ENCODE measurements around the gene TANC2. TPM values are rescaled to one million over a fixed set of nuclear protein-coding genes. Genes with fewer than 3 reads are reported as not detected.

The TANC2 gene
- total and polyA plus RNA-seq, 8 donors, result 1.1 to 99.1 (median 9.3) TPM

- TF ChIP-seq EP300 (IDR thresholded peaks at IDR 0.05) (no peak), POLR2A (IDR thresholded peaks at IDR 0.05) (no peak), CTCF (IDR thresholded peaks at IDR 0.05) (no peak), POLR2AphosphoS5 (IDR thresholded peaks at IDR 0.05) (no peak)
- H3K27me3 ChIP-seq, result no peaks in the 10 kb centered on the region
- intact Hi-C loops (cut with DNase I; ENCODE audit: low total_unique reads), result no loop called here
- no peak for DNase-seq
- H3K27ac ChIP-seq, result no peak overlapping the region
- no peaks in the 10 kb centered on the region for H3K36me3 ChIP-seq
- peaks cover 0 to 14% (median 0%) of the 10 kb centered on the region in 4 donors for H3K4me1 ChIP-seq
- 85 to 99% (median 95%) methylated on average over 3 of the region's 3 CpGs for WGBS, 5 donors
- no peaks in the 10 kb centered on the region for H3K9me3 ChIP-seq
- H3K4me3 ChIP-seq, result no peak overlapping the region
These were observed 33.7 kb downstream of the TANC2 start for GRCh38 chr17:62999736-63000135.

- Histone ChIP-seq H3K9me3 (no peaks in the 10 kb centered on the region), H3K4me1 (peaks cover 0 to 6% (median 0%) of the 10 kb centered on the region in 4 donors), H3K36me3 (no peaks in the 10 kb centered on the region), H3K27ac (no peak overlapping the region), H3K27me3 (no peaks in the 10 kb centered on the region), H3K4me3 (no peak overlapping the region)
- 87 to 93% (median 89%) methylated on average over 5 of the region's 5 CpGs for WGBS, 5 donors
- TF ChIP-seq EP300 (IDR thresholded peaks at IDR 0.05), result no peak
- TF ChIP-seq POLR2A (IDR thresholded peaks at IDR 0.05), result no peak
- TF ChIP-seq CTCF (IDR thresholded peaks at IDR 0.05), result no peak
- TF ChIP-seq POLR2AphosphoS5 (IDR thresholded peaks at IDR 0.05), result no peak
- no peak for DNase-seq
- intact Hi-C loops (cut with DNase I; ENCODE audit: low total_unique reads), result no loop called here
These were observed 35.8 kb downstream of the TANC2 start for GRCh38 chr17:63001689-63002394.

- H3K4me3 ChIP-seq, result no peak overlapping the region
- TF ChIP-seq EP300 (IDR thresholded peaks at IDR 0.05) (no peak), POLR2A (IDR thresholded peaks at IDR 0.05) (no peak), CTCF (IDR thresholded peaks at IDR 0.05) (no peak), POLR2AphosphoS5 (IDR thresholded peaks at IDR 0.05) (no peak)
- intact Hi-C loops (cut with DNase I; ENCODE audit: low total_unique reads), result no loop called here
- no peak overlapping the region for H3K27ac ChIP-seq
- 91 to 99% (median 97%) methylated on average over 2 of the region's 2 CpGs for WGBS, 5 donors
- H3K4me1 ChIP-seq, result peaks cover 0 to 6% (median 0%) of the 10 kb centered on the region in 4 donors
- no peaks in the 10 kb centered on the region for H3K9me3 ChIP-seq
- no peaks in the 10 kb centered on the region for H3K27me3 ChIP-seq
- DNase-seq, result no peak
- no peaks in the 10 kb centered on the region for H3K36me3 ChIP-seq
These were observed 36.6 kb downstream of the TANC2 start for GRCh38 chr17:63002625-63003024.

DNA sequence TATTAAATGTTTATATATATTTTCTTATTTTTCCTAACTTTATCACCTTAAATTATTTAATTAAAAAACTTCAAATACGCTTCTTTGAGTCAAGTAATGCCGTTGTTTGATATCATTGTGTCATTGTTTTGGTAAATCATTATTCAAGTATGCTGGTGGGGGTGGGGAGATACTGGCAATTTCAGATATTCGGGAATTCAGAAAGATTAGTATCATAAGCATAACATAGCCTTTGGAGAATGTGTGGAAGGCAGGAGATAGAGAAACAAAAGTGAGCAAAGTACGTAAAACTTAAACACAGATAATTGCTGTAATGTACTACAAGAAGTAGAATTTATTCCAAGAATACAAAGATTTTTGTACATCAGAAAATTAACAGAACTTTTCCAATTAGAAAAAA, 49.8 kb downstream of the TANC2 start:
- WGBS, 5 donors, result 78 to 84% (median 80%) methylated on average over 4 of the region's 4 CpGs
- peaks cover 0 to 5% (median under 1%) of the 10 kb centered on the region in 4 donors for H3K36me3 ChIP-seq
- intact Hi-C loops (cut with DNase I; ENCODE audit: low total_unique reads), result no loop called here

More for the DNA sequence above, 49.8 kb downstream of the TANC2 start:
- no peak for TF ChIP-seq EP300 (IDR thresholded peaks at IDR 0.05)
- no peak for TF ChIP-seq CTCF (IDR thresholded peaks at IDR 0.05)
- TF ChIP-seq POLR2AphosphoS5 (IDR thresholded peaks at IDR 0.05), result no peak
- no peak for TF ChIP-seq POLR2A (IDR thresholded peaks at IDR 0.05)
- Histone ChIP-seq H3K4me1 (no peaks in the 10 kb centered on the region), H3K4me3 (no peak overlapping the region), H3K9me3 (no peaks in the 10 kb centered on the region), H3K27ac (no peak overlapping the region), H3K27me3 (no peaks in the 10 kb centered on the region)
- DNase-seq, result no peak

Small RNA genes lying within 50 kb of the gene (small RNA-seq; reads per million reads assigned to genes)
- 0 reads per million in 4 donors for gene MIR633

Other genes with a start within 250 kb of the TANC2 start
- under 1 TPM in 1 of 5 donors, not detected in 4; 0.89 TPM for gene MARCHF10, start 157.9 kb upstream of the TANC2 start, total RNA-seq
- gene MARCHF10, start 157.9 kb upstream of the TANC2 start, polyA plus RNA-seq, result under 1 TPM in 1 of 3 donors, not detected in 2; 0.31 TPM